22Rv1 (cell line): ENCODE measurements around the gene JMJD1C.

ENCODE experiments used
- ZFX ChIP-seq: fragments of 450-650 bp; IDR thresholded peaks from 2 replicates; pipeline ENCODE4 v1.6.1; 2017; ENCODE audit warnings: antibody characterized with exemption, borderline replicate concordance
- TF ChIP-seq, protein P1 (sequence below): fragments of 450-650 bp; IDR thresholded peaks from 2 replicates; pipeline ENCODE4 v1.5.1; 2017; ENCODE audit warnings: mild to moderate bottlenecking

- TF ChIP-seq ZFX = no peak
- TF ChIP-seq, protein P1, sequence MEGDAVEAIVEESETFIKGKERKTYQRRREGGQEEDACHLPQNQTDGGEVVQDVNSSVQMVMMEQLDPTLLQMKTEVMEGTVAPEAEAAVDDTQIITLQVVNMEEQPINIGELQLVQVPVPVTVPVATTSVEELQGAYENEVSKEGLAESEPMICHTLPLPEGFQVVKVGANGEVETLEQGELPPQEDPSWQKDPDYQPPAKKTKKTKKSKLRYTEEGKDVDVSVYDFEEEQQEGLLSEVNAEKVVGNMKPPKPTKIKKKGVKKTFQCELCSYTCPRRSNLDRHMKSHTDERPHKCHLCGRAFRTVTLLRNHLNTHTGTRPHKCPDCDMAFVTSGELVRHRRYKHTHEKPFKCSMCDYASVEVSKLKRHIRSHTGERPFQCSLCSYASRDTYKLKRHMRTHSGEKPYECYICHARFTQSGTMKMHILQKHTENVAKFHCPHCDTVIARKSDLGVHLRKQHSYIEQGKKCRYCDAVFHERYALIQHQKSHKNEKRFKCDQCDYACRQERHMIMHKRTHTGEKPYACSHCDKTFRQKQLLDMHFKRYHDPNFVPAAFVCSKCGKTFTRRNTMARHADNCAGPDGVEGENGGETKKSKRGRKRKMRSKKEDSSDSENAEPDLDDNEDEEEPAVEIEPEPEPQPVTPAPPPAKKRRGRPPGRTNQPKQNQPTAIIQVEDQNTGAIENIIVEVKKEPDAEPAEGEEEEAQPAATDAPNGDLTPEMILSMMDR = no peak
Observed at GRCh38 chr10:63281967-63282366, 183.8 kb downstream of the JMJD1C start.
